MM.1S (cell line): ENCODE data around the gene MED16.
"Not testable (repeated sequence)": the region's sequence is repeated elsewhere in the genome, so short reads cannot be mapped to it uniquely, and the experiment has no call there.

ENCODE experiments used
- DNase-seq: peaks from one replicate; pipeline ENCODE4 v3.0.0-alpha.2; 2015
- H2AFZ ChIP-seq: fragments of 300-600 bp; sonication (generic); 2 replicates; pipeline ENCODE4 v1.6.0; 2016; ENCODE audit warnings: antibody characterized with exemption, low read length
- H3F3A ChIP-seq: fragments of 300-600 bp; sonication (generic); 2 replicates; pipeline ENCODE4 v1.6.1; 2016; ENCODE audit warnings: mild to moderate bottlenecking, antibody characterized with exemption, low read length, moderate library complexity, mixed read lengths; ENCODE audit not compliant: insufficient read depth
- H3K27ac ChIP-seq: fragments of 300-600 bp; sonication (generic); 2 replicates; pipeline ENCODE4 v1.5.1; 2016; ENCODE audit warnings: mild to moderate bottlenecking, low read length
- H3K27me3 ChIP-seq: fragments of 300-600 bp; sonication (generic); replicated peaks from 2 replicates; pipeline ENCODE4 v1.6.0; 2016; ENCODE audit warnings: low read length; ENCODE audit not compliant: insufficient read depth
- H3K36me3 ChIP-seq: fragments of 300-600 bp; sonication (generic); replicated peaks from 2 replicates; pipeline ENCODE4 v1.6.1; 2016; ENCODE audit warnings: mild to moderate bottlenecking, low read length, mixed read lengths; ENCODE audit not compliant: insufficient read depth
- H3K4me1 ChIP-seq: fragments of 300-600 bp; sonication (generic); 2 replicates; pipeline ENCODE4 v1.6.1; 2016; ENCODE audit warnings: low read length, mixed read lengths
- H3K4me2 ChIP-seq: fragments of 300-600 bp; sonication (generic); 2 replicates; pipeline ENCODE4 v1.6.0; 2016; ENCODE audit warnings: low read depth, low read length
- H3K4me3 ChIP-seq: fragments of 300-600 bp; sonication (generic); 2 replicates; pipeline ENCODE4 v1.5.1; 2016; ENCODE audit warnings: low read length, mixed read lengths
- H3K79me2 ChIP-seq: fragments of 300-600 bp; sonication (generic); 2 replicates; pipeline ENCODE4 v1.6.1; 2016; ENCODE audit warnings: mixed run types, low read length, mixed read lengths
- H3K9ac ChIP-seq: fragments of 300-600 bp; sonication (generic); 2 replicates; pipeline ENCODE4 v1.6.1; 2016; ENCODE audit warnings: low read length, mixed read lengths
- H3K9me2 ChIP-seq: fragments of 300-600 bp; sonication (generic); replicated peaks from 2 replicates; pipeline ENCODE4 v1.6.1; 2016; ENCODE audit warnings: mild to moderate bottlenecking, low read length, mixed read lengths; ENCODE audit not compliant: insufficient read depth
- H3K9me3 ChIP-seq: fragments of 300-600 bp; sonication (generic); replicated peaks from 2 replicates; pipeline ENCODE4 v1.6.1; 2016; ENCODE audit warnings: mild to moderate bottlenecking, low read length, mixed read lengths; ENCODE audit not compliant: insufficient read depth
- H4K20me1 ChIP-seq: fragments of 300-600 bp; sonication (generic); 2 replicates; pipeline ENCODE4 v1.6.1; 2016; ENCODE audit warnings: mild to moderate bottlenecking, low read length, moderate library complexity, mixed read lengths; ENCODE audit not compliant: insufficient read depth
- EZH2 ChIP-seq: fragments of 300-600 bp; sonication (generic); optimal IDR thresholded peaks from 2 replicates; pipeline ENCODE3; 2017; ENCODE audit warnings: low read depth, mild to moderate bottlenecking, antibody characterized with exemption, low read length, mixed read lengths
- EZH2phosphoT487 ChIP-seq: fragments of 300-600 bp; sonication (generic); IDR thresholded peaks from 2 replicates; pipeline ENCODE4 v1.6.1; 2018; ENCODE audit warnings: antibody characterized with exemption, low read length
- TF ChIP-seq, protein P1 (sequence below): fragments of 300-600 bp; sonication (generic); IDR thresholded peaks from 2 replicates; pipeline ENCODE4 v1.5.1; 2016; ENCODE audit warnings: antibody characterized with exemption, low read length, mixed read lengths

The MED16 gene

DNA sequence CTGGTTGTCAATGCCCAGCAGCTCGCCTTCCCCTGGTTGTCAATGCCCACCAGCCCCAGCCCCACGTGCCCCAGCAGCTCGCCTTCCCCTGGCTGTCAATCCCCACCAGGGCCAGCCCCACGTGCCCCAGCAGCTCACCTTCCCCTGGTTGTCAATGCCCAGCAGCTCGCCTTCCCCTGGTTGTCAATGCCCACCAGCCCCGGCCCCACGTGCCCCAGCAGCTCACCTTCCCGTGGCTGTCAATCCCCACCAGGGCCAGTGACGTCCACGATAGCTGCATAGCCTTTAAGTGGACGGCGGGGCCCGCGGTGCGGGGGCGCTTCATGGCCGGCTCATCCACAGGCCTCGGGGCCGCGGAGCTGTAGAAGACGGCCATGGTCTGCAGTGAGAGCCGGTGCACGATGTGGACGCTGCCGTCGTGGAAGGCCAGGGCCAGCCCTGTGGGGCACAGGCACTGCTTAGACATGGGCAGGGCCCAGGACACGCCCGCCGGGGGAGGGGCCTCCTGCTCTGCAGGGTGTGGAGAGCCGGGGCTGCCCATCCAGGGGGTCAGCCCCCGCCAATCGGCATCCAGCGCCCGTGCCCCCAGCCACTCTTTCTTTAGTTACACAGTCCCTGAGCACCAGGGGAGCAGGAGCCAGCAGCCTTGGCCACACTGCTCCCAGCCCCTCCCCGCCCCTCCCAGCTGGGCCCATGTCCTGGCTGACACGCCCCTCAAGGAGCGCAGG lies 13.1 kb downstream of the MED16 start:
- no peaks in the 10 kb centered on the region for H3F3A ChIP-seq
- H3K27me3 ChIP-seq = no peaks in the 10 kb centered on the region
- no peaks in the 10 kb centered on the region for H3K4me1 ChIP-seq
- no peaks in the 10 kb centered on the region for H4K20me1 ChIP-seq
- H3K9me2 ChIP-seq = no peaks in the 10 kb centered on the region
- no peak overlapping the region for H2AFZ ChIP-seq
- TF ChIP-seq, protein P1, sequence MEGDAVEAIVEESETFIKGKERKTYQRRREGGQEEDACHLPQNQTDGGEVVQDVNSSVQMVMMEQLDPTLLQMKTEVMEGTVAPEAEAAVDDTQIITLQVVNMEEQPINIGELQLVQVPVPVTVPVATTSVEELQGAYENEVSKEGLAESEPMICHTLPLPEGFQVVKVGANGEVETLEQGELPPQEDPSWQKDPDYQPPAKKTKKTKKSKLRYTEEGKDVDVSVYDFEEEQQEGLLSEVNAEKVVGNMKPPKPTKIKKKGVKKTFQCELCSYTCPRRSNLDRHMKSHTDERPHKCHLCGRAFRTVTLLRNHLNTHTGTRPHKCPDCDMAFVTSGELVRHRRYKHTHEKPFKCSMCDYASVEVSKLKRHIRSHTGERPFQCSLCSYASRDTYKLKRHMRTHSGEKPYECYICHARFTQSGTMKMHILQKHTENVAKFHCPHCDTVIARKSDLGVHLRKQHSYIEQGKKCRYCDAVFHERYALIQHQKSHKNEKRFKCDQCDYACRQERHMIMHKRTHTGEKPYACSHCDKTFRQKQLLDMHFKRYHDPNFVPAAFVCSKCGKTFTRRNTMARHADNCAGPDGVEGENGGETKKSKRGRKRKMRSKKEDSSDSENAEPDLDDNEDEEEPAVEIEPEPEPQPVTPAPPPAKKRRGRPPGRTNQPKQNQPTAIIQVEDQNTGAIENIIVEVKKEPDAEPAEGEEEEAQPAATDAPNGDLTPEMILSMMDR = no peak
- TF ChIP-seq EZH2 (no peak), EZH2phosphoT487 (no peak)
- no peak overlapping the region for H3K4me2 ChIP-seq
- no peaks in the 10 kb centered on the region for H3K79me2 ChIP-seq
- no peak overlapping the region for H3K9ac ChIP-seq
- H3K36me3 ChIP-seq = no peaks in the 10 kb centered on the region; the same call in 1 of the 2 replicates
- no peak overlapping the region for H3K27ac ChIP-seq
- DNase-seq = no peak
- H3K4me3 ChIP-seq = no peak overlapping the region
- no peaks in the 10 kb centered on the region for H3K9me3 ChIP-seq

DNA sequence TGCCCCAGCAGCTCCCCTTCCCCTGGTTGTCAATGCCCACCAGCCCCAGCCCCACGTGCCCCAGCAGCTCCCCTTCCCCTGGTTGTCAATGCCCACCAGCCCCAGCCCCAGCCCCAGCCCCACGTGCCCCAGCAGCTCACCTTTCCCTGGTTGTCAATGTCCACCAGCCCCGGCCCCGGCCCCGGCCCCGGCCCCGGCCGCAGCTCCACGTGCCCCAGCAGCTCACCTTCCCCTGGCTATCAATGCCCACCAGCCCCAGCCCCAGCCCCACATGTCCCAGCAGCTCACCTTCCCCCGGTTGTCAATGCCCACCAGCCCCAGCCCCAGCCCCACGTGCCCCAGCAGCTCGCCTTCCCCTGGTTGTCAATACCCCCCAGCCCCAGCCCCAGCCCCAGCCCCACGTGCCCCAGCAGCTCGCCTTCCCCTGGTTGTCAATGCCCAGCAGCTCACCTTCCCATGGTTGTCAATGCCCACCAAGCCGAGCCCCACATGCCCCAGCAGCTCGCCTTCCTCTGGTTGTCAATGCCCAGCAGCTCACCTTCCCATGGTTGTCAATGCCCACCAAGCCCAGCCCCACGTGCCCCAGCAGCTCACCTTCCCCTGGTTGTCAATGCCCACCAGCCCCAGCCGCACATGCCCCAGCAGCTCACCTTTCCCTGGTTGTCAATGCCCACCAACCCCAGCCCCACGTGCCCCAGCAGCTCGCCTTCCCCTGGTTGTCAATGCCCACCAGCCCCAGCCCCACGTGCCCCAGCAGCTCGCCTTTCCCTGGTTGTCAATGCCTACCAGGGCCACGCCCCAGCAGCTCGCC lies 14.0 kb downstream of the MED16 start:
- H3K36me3 ChIP-seq, H3K4me3 ChIP-seq, H3F3A ChIP-seq, H3K9ac ChIP-seq, H3K79me2 ChIP-seq, H3K4me2 ChIP-seq, H2AFZ ChIP-seq, H3K9me2 ChIP-seq, H3K9me3 ChIP-seq, H3K27ac ChIP-seq, H4K20me1 ChIP-seq, DNase-seq, H3K27me3 ChIP-seq, H3K4me1 ChIP-seq: not testable (repeated sequence)

- H3K9ac ChIP-seq, H3K4me1 ChIP-seq, H3F3A ChIP-seq, H3K9me2 ChIP-seq, H3K9me3 ChIP-seq, H3K36me3 ChIP-seq, H3K4me3 ChIP-seq, DNase-seq, H2AFZ ChIP-seq, H3K79me2 ChIP-seq, H3K4me2 ChIP-seq, H4K20me1 ChIP-seq, H3K27me3 ChIP-seq, H3K27ac ChIP-seq: not testable (repeated sequence)
Measured at GRCh38 chr19:877992-878660, 14.9 kb downstream of the MED16 start.

DNA sequence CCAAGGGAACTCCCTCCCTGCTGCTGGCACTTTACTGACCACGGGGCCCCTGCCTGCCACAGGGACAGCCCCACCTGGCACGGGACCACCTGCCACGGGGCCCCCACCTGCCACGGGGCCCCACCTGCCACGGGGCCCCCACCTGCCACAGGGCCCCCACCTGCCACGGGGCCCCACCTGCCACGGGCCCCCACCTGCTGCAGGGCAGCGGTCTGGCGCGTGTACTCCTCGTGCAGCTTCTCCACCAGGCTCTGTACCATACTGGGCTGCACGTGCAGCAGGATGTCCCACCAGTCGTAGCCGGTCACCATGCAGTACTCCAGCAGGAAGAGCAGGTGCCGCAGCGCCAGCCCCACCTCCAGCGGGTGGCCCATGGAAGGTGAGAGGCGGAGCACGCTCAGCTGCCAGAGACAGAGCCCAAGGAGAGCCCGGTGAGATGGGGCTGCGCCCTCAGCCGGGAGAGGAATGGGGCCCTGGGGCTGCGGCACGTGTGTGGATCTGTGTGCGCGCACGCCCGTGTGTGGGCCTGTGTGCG lies 16.1 kb downstream of the MED16 start:
- H3K27ac ChIP-seq = no peak overlapping the region
- no peaks in the 10 kb centered on the region for H3K36me3 ChIP-seq
- H3K9me3 ChIP-seq = no peaks in the 10 kb centered on the region
- no peak overlapping the region for H2AFZ ChIP-seq
- no peaks in the 10 kb centered on the region for H3K79me2 ChIP-seq
- no peak overlapping the region for H3K4me3 ChIP-seq
- H3K4me2 ChIP-seq = no peak overlapping the region
- no peak for TF ChIP-seq EZH2
- TF ChIP-seq, protein P1 = no peak
- no peak for TF ChIP-seq EZH2phosphoT487
- no peaks in the 10 kb centered on the region for H3K27me3 ChIP-seq
- H3K9ac ChIP-seq = no peak overlapping the region
- 0 out of 2 replicates have a peak, but pooled peaks cover 7% of the 10 kb centered on the region for H3K4me1 ChIP-seq
- peaks cover 8% of the 10 kb centered on the region; the same call in 1 of the 2 replicates for H3F3A ChIP-seq
- no peak for DNase-seq
- H4K20me1 ChIP-seq = no peaks in the 10 kb centered on the region
- H3K9me2 ChIP-seq = no peaks in the 10 kb centered on the region
